ENCODE results near the gene GAS2. TPM values are rescaled to one million over a fixed set of nuclear protein-coding genes. Genes with fewer than 3 reads are reported as not detected.

Gene GAS2
- total RNA-seq, 1 donor from 2014 or later = 2.9 TPM

DNA sequence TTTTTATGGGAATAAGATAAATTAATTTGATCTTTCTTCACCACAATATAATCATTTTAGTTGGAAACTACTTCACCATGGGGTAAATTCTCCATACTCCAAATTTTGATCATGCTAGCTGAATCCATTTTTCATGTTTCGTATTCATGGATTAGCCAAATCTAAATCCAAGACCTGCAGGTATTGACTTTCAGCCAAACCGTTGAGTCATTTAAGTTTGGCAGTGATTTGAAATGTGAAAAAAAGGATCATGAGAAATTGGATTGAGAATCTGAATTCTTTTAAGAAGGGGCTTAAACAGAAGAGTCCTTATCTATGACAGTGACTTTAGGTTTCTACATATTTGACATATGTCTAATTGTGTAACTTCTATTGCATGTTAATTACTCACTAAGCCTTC lies 5.3 kb downstream of the GAS2 start:
- intact Hi-C loops (cut with micrococcal nuclease) = loop anchor here (1.0 kb wide), 1 partner anchor 116 kb away; no protein-coding TSS in a partner anchor

- intact Hi-C loops (cut with micrococcal nuclease) = no loop called here
Observed at GRCh38 chr11:22674470-22675439, 8.3 kb downstream of the GAS2 start.

DNA sequence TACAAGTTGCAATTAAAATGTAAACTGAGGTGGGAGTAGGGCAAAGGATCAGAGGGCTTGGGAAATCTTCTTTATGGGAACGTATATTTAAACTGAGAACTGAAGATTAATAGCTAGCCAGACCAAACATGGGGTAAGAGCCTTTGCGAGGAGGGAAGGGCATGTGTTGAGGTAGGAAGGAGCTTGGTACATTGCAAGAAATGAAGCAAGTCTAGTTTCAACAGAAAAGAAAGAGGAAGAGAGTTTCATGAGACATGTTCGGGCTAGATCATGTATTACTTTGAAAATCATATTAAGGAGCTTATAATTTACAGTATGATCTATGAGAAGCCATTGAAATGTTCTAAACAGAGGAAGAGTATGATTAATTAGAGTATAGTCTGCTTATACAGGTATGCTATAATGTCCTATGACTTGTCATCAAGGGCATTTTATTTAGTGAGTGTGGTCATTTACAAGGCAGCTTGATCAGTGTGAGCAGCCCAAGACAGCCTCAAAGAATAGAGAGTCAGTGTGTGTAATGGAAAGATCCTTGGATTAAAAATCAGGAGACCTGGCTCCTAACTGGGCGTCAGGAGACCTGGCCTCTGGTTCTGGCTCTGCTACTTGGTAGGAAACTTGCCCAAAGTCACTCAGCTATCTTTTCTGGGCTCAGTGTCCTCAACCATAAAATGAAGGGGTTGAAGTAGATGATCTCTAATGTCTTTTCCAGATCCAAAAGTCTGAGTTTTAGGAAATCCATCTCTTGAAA lies 10.9 kb downstream of the GAS2 start:
- intact Hi-C loops (cut with micrococcal nuclease) = no loop called here

DNA sequence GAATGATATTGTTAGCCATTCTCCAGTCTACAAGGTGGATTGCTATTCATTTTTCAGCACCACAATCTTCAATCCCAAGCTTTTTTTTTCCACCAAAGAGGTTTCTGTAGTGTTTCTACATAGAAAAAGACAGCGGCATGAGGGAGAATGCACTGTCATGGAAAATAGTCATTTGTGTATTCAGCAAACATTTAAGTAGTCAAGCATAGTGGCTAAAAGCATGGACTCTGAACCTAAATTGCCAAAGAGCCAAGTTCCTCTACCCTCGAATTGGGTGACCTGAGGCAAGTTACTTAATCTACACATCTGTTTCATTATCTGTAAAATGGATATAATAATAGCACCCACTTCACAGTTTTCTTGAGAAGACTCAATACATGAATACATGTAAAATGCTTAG lies 14.2 kb downstream of the GAS2 start:
- intact Hi-C loops (cut with micrococcal nuclease) = no loop called here

DNA sequence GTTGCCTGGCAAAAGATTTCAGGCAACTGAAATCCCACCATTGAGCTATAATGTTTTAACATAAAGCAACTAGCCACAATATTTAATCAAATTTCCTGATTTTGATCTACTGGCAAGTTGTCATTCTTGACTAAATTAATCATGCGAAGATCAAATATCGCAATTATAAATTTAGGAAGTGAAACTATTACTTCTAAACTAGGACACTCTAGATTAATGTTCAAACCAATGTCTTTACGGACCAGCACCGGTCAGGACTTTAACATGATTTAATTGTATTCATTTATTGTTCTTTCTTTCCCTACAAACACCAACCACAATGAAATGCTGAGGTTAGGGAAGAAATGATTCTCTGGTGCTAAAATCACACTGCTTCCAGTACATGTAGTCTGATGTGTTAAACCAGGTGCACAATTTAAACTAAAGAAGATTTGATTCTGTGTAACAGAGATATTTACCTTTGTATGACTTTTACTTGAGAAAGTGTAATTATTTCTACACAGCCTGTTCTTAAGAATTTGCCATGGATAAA lies 14.9 kb downstream of the GAS2 start:
- intact Hi-C loops (cut with micrococcal nuclease) = no loop called here

- intact Hi-C loops (cut with micrococcal nuclease) = no loop called here
Observed at GRCh38 chr11:22684082-22684481, 17.7 kb downstream of the GAS2 start.

GRCh38 chr11:22685111-22685510 lies 18.7 kb downstream of the GAS2 start:
- intact Hi-C loops (cut with micrococcal nuclease) = no loop called here

DNA sequence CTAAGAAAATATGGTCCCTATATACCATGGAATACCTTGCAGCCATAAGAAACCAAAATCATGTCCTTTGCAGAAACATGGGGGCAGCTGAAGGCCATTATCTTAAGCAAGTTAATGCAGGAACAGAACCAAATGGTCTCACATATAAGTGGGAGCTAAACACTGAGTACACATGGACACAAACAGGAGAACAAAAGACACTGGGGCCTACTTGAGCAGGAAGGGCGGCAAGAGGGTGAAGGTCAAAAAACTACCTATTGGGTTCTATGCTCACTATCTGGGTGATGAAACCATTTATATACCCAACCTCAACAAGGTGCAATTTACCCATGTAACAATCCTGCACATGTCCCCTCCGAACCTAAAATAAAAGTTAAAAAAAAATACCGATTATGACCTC lies 22.5 kb downstream of the GAS2 start:
- intact Hi-C loops (cut with micrococcal nuclease) = no loop called here

GRCh38 chr11:22690257-22690656 lies 23.8 kb downstream of the GAS2 start:
- intact Hi-C loops (cut with micrococcal nuclease) = no loop called here

GRCh38 chr11:22690871-22691270 lies 24.5 kb downstream of the GAS2 start:
- intact Hi-C loops (cut with micrococcal nuclease) = no loop called here

- intact Hi-C loops (cut with micrococcal nuclease) = no loop called here
Observed at GRCh38 chr11:22699388-22699787, 33.0 kb downstream of the GAS2 start.

DNA sequence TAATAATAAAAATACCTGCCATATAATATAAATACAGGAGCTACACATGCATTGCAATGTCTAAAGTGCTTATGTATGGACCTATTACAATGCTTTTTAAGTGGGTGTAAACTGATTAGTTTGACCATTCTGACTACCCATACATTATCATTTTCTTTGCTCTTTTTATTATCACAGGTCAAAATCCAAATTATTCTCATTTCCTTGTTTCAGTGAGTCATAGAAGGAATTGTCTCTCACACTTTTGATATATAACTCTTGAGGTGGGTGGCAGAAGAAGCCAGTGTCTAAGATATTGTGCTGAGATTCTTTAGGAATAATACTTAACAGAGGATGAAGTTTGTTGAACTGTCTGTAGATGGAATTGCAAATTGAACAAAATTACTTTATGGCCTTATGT lies 35.6 kb downstream of the GAS2 start:
- intact Hi-C loops (cut with micrococcal nuclease) = no loop called here

DNA sequence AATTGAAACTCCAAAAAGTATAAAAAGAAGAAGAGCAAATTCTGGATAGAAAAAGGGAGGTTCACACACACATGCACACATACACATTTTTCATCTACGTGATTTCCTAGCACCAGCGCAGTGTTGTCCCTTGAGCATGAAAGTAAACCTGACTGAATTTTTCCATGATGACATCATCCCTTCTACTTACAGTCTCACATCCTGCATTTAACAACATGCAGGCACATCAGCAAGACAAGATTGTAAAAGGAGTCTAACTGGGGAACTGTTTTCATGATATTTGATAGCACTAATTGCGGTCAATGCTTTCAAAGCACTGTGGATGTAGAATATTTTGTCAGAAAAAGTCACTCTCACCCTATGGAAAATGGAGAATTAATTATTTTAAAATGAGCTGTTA lies 36.6 kb downstream of the GAS2 start:
- intact Hi-C loops (cut with micrococcal nuclease) = loop anchor here (1.0 kb wide), 2 partner anchors 46 to 78 kb away; partner anchors contain the start of gene FANCF

DNA sequence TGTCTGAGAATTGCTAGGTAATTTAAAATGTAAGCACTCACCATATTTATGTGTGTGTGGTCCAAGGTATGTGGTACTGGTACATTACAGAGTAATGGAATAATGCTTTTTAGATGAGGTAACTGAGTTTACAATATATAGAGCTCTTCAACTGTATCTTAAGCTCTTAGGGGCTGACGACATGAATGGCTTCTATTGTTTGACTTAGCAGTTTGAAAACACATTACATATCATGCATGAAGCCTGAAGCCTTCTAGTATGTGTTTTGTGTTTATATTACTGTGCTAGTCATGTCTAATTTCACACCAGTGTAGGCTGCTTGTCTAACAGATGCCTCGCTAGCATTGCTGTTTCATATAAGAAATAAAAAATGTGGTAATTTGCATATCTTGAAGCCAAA lies 37.2 kb downstream of the GAS2 start:
- intact Hi-C loops (cut with micrococcal nuclease) = loop anchor here (1.0 kb wide), 2 partner anchors 46 to 78 kb away; partner anchors contain the start of gene FANCF

GRCh38 chr11:22707119-22707899 lies 40.9 kb downstream of the GAS2 start:
- intact Hi-C loops (cut with micrococcal nuclease) = no loop called here

- intact Hi-C loops (cut with micrococcal nuclease) = no loop called here
Observed at GRCh38 chr11:22711071-22711770, 44.8 kb downstream of the GAS2 start.

- intact Hi-C loops (cut with micrococcal nuclease) = no loop called here
Observed at GRCh38 chr11:22711880-22712279, 45.5 kb downstream of the GAS2 start.

DNA sequence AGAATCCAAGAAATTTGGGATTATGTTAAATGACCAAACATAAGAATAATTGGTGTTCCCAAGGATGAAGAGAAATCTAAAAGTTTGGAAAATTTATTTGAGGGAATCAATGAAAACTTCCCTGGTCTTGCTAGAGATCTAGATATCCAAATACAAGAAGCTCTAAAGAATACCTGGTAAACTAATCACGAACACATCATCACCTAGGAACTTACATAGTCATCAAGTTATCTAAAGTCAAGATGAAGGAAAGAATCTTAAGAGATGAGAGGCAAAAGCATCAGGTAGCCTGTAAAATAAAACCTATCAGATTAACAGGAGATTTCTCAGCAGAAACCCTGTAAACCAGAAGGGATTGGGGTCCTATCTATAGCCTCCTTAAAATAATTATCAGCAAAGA lies 46.9 kb downstream of the GAS2 start:
- intact Hi-C loops (cut with micrococcal nuclease) = no loop called here

DNA sequence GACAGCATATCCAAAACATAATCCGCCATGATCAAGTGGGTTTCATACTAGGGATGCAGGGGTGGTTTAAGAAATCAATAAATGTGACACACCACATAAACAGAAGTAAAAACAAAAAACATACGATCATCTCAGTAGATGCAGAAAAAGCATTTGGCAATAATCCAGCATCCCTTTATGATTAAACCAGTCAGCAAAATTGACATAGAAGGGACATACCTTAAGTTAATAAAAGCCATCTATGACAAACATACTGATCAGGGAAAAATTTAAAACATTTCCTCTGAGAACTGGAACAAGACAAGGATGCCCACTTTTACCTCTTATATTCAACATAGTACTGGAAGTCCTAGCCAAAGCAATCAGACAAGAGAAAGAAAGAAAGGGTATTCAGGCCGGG lies 49.6 kb downstream of the GAS2 start:
- intact Hi-C loops (cut with micrococcal nuclease) = no loop called here

DNA sequence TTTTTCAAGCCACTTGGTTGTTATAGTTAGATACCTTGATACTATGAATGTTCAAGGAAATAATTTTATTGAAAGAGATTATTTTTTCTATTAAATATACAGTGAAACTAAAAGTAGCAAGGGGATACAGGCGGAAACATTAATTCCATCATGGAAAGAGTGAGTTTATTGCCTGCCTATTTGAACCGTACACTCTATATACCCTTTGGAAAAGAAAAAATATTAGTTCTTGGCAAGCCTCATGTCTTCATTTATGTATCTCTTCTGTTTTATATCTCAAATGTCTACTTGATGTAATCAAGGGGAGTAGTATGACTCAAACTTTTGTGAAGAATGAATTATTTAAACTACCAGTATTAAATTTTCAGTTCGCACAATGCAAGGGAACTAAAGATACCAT lies 54.0 kb downstream of the GAS2 start:
- intact Hi-C loops (cut with micrococcal nuclease) = no loop called here

GRCh38 chr11:22723274-22723673 lies 56.9 kb downstream of the GAS2 start:
- intact Hi-C loops (cut with micrococcal nuclease) = no loop called here

All from T-helper 1 cell treated with Interleukin-12 subunit alpha and Interleukin-12 subunit beta and Interleukin-4 antibody, amounts not matched to agents 30 ng/mL and 1 ng/mL, for 36 hours (primary cell).